ENCODE results near the gene FAM124B.

FAM124B gene

DNA sequence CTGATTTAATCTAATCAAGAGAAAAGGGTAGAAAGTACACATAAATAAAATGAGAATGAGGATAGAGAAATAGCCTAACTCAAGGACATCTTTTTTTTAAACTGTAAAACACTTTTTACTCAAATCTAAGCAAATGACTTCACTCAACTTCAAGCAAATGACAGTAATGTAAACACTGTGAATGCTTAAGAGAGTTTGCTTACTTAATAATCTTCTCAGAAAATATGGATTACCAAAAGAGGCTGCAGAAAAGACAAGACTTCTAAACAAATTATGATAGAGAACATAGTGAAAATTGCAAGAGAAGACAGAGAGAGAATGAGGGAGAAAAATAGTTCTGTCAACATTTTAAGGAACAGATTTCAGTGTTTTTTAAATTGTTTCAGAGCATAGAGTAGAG is 52.5 kb downstream of the FAM124B start:
- no peak for TF ChIP-seq CTCF (IDR thresholded peaks at IDR 0.05; ENCODE audit: borderline replicate concordance, control extremely low read depth, extremely low read depth, insufficient read depth, missing control alignments)
- no peak for DNase-seq (ENCODE audit: low spot score)
- in situ Hi-C loops (cut with MboI; ENCODE audit: low sequenced_read_pairs, unreplicated experiment), result no loop called here

- no peak for TF ChIP-seq CTCF (IDR thresholded peaks at IDR 0.05; ENCODE audit: borderline replicate concordance, control extremely low read depth, extremely low read depth, insufficient read depth, missing control alignments)
- in situ Hi-C loops (cut with MboI; ENCODE audit: low sequenced_read_pairs, unreplicated experiment), result no loop called here
- DNase-seq (ENCODE audit: low spot score), result no peak
These were observed 54.5 kb downstream of the FAM124B start for GRCh38 chr2:224347176-224348051.

- in situ Hi-C loops (cut with MboI; ENCODE audit: low sequenced_read_pairs, unreplicated experiment), result no loop called here
- TF ChIP-seq CTCF (IDR thresholded peaks at IDR 0.05; ENCODE audit: borderline replicate concordance, control extremely low read depth, extremely low read depth, insufficient read depth, missing control alignments), result no peak
- no peak for DNase-seq (ENCODE audit: low spot score)
These were observed 56.4 kb downstream of the FAM124B start for GRCh38 chr2:224345492-224345891.

GRCh38 chr2:224343226-224343625 is 58.7 kb downstream of the FAM124B start:
- no peak for TF ChIP-seq CTCF (IDR thresholded peaks at IDR 0.05; ENCODE audit: borderline replicate concordance, control extremely low read depth, extremely low read depth, insufficient read depth, missing control alignments)
- DNase-seq (ENCODE audit: low spot score), result no peak
- in situ Hi-C loops (cut with MboI; ENCODE audit: low sequenced_read_pairs, unreplicated experiment), result no loop called here

DNA sequence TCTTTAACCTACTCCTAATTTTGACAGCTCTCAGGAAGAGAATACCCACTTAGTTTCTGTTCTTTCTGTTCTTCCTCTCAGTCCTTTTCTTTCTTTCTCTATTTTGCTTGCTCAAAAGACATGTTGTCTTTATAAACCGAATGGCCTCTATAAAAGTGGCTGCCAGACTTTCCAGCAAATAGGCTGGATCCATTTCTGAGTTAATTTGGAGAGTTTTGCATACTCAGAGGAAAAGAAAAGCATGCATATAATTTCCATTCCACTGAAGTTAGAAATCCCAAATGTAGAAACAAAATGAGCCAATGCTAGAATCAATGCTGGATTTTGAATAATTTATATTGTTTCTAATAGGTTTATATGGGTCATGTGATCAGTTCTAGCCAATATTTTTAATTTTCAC is 65.9 kb downstream of the FAM124B start:
- DNase-seq (ENCODE audit: low spot score), result no peak
- in situ Hi-C loops (cut with MboI; ENCODE audit: low sequenced_read_pairs, unreplicated experiment), result no loop called here
- no peak for TF ChIP-seq CTCF (IDR thresholded peaks at IDR 0.05; ENCODE audit: borderline replicate concordance, control extremely low read depth, extremely low read depth, insufficient read depth, missing control alignments)

DNA sequence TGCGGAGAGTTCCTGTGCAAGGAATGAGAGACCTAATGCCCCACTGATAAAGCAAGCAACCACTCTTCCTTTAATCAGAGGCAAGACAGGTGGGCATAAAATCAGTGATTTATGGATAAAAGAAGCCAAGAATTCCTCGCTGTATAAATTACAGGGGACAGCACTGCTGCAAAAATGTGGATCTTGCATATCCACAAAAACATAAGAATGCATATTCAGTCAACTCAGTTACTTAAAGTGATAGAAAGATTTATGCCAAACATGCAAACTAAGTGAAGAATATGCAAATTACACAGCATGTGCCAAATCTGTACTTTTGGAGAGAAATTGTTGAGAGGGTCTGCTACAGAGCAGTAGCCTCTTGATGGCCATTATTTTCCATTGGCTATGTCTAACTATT is 67.2 kb downstream of the FAM124B start:
- no peak for DNase-seq (ENCODE audit: low spot score)
- in situ Hi-C loops (cut with MboI; ENCODE audit: low sequenced_read_pairs, unreplicated experiment), result no loop called here
- TF ChIP-seq CTCF (IDR thresholded peaks at IDR 0.05; ENCODE audit: borderline replicate concordance, control extremely low read depth, extremely low read depth, insufficient read depth, missing control alignments), result no peak
